Left ventricle myocardium superior (tissue), 1 donor: ENCODE results near the gene SPEG. TPM values are rescaled to one million over a fixed set of nuclear protein-coding genes. Genes with fewer than 3 reads are reported as not detected.

Experiments used
- ATAC-seq: fragments of 200-7000 bp; cut with Tn5 transposase; one replicate; pipeline ENCODE4 v1.9.1; 2020; ENCODE audit warnings: mild to moderate bottlenecking, moderate library complexity
- DNase-seq: peaks from one replicate; pipeline ENCODE4 v3.0.0-alpha.2; 2020
- intact Hi-C: fragments of 100-400 bp; cut with micrococcal nuclease; formaldehyde crosslinking; loops from one replicate; pipeline ENCODE4 v1.11.0; 2022
- total RNA-seq: library from RNA; stranded (reverse); fragmentation: NEBNext Ultra II Directional; extraction: Animal tissue kit (Norgen Biotek cat#: 25700); gene quantifications from one replicate; pipeline ENCODE4 v1.2.1, GENCODE V29; 2021
- donor health status: DM: no; HTN: yes; CAD: no; lungs with severe emphysema.

The SPEG gene
- total RNA-seq, 1 donor from 2014 or later = 111 TPM

DNA sequence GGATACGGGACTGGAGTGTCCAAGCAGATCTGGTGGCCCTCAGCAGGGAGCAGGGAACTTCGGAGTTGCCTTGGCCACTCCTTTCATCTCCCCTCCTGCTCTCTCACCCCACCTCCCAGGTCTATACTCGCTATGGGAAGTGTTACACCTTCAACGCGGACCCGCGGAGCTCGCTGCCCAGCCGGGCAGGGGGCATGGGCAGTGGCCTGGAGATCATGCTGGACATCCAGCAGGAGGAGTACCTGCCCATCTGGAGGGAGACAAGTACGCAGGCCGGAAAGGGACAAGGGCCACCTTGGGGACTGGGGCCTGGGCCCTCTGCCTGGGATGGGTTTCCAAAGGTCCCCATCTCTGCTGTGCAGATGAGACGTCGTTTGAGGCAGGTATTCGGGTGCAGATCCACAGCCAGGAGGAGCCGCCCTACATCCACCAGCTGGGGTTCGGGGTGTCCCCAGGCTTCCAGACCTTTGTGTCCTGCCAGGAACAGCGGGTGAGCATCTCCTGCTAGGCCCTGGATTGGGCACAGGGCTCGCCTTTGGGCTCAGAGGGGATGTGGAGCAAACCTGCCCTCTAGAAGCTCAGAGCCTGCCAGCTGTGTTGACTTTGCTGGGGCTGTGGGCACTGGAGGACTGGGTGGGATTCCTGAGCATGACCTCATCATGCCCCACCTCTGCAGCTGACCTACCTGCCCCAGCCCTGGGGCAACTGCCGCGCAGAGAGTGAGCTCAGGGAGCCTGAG, 97.2 kb downstream of the SPEG start:
- intact Hi-C loops = loop anchor here (10.0 kb wide), 1 partner anchor 67 kb away; no protein-coding TSS in a partner anchor
- no peak for ATAC-seq
- DNase-seq = no peak

DNA sequence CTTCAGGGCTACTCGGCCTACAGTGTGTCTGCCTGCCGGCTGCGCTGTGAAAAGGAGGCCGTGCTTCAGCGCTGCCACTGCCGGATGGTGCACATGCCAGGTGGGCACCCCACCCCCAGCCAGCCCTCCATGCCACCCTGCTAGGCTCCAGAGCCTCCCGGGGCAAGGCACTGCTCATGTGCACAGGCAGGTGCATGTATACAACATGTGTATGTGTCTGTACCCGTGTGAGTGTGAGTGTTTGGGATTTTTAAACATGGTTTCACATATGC, 97.7 kb downstream of the SPEG start:
- DNase-seq = no peak
- ATAC-seq = no peak
- intact Hi-C loops = loop anchor here (10.0 kb wide), 1 partner anchor 68 kb away; no protein-coding TSS in a partner anchor

DNA sequence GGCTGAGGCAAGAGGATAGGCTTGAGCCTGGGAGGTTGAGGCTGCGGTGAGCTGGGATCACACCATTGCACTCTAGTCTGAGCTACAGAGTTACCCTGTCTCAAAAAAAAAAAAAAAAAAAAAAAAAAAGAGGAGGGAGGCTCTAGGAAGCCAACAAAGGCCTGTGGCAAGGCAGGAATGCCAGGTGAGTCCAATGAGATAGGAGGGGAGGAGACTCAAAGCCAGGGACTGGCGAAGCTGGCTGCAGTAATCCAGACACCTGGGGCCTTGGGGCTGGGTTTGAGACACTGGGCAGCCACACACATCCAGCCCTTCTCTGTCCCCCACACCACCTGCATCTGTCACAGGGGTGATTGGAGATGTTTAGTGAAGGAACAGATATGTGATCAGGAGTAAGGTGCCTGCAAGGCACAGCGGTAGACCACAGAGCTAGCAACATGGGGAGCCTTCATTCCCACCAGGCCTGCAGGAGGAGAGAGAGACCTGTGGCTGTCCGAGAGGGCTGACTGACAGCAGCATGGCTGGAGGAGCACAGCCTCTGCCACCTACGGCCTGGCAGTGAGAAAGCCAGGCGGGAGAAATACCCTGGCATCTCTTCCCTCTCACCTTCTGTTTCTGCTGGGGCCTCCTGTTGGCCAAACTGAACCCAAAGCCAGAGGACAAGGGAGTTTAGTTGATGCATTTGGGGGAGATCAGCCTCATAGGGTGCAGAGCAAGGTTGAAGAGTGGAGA, 99.5 kb downstream of the SPEG start:
- no peak for DNase-seq
- intact Hi-C loops = loop anchor here (10.0 kb wide), 1 partner anchor 69 kb away; no protein-coding TSS in a partner anchor
- ATAC-seq = no peak

DNA sequence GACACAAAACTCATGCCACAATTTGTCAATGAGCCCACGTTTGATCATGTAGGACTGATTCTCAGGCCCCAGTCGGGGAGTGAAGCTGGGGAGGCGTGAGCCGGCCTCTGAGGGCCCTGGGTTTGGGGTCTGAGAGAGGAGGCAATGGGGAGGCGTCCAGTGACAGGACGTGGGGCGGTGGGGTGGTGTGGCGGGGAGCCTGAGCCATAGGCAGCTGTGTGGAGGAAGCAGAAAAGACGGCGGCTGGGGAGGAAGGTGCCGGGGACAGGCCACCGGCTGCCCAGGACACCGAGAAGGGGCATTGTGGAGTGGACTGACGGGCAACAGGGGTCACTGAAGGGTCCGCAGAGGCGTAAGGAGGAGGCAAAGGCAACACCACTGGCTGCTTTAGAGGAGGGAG, 101.8 kb downstream of the SPEG start:
- intact Hi-C loops = loop anchor here (10.0 kb wide), 1 partner anchor 72 kb away; no protein-coding TSS in a partner anchor

DNA sequence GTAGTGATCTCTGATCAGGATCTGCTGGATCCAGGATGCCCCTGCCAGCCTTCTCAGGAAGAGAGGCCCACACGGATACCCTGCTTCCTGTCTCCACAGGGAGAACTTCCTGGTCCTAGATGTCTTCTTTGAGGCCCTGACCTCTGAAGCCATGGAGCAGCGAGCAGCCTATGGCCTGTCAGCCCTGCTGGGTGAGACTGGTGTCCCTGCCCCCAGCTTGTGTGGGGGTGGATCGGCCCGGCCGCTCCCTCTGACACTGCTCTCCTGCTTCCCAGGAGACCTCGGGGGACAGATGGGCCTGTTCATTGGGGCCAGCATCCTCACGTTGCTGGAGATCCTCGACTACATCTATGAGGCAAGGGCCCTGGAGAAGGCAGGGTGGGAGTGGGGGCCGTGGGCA, 102.3 kb downstream of the SPEG start:
- intact Hi-C loops = loop anchor here (10.0 kb wide), 1 partner anchor 72 kb away; no protein-coding TSS in a partner anchor
- no peak for DNase-seq
- no peak for ATAC-seq

More for the DNA sequence above, 101.8 kb downstream of the SPEG start:
- ATAC-seq (no peak), DNase-seq (no peak)

DNA sequence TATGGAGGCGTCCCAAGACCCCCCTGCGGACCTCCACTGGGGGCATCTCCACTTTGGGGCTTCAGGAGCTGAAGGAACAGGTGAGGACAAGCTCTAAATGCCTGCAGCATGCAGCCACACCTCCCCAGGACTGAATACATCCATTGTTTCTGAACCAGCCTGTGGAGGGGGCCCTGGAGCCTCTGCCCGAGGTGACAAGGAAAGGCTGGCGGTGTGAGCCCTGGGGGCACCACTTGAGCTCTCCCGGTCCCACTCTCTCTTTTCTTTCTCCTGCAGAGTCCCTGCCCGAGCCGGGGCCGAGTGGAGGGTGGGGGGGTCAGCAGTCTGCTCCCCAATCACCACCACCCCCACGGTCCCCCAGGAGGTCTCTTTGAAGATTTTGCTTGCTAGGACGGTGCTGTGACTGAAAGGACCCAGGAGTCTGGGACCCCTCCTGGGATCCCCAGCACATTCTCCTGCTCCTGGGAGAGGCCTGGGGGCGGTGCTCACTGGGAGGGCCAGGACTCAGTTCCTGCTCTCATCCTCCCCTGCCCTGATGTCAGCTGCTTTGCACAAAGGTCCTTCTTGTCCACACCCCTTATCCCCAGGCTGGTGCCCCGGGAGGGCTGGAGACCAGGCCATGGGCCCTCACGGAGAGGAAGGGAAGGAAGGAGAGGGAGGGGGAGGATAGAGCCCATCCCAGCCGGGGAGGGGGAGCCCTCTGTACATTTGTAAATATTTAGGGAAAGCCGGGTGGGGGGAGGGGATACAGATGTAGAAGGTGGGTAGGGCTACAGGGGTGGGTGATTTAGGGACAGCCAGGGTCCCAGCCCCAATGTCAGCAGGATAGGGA, 103.2 kb downstream of the SPEG start:
- intact Hi-C loops = loop anchor here (10.0 kb wide), 1 partner anchor 73 kb away; no protein-coding TSS in a partner anchor
- ATAC-seq (no peak), DNase-seq (no peak)

DNA sequence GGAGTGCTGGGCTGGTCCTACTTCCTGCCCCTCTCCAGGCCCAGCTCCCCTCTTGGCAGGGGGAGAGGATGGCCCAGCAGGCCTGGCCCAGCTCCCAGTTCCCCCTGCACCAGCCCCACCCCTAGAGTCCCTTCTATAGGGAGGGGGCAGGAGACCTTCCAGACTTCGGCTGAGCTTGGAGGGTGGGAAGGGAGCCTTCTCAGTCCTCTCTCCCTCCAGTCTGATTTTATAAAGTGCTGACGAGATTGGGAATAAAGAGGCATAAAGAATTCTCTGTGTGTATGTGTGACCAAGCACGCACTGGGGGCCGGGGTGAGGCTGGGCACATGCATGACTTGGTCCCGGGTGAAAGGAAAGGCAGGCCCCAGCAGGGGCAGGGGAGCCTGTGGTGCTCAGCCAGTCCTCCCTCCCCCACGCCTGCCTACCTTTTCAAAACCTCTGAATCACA, 103.9 kb downstream of the SPEG start:
- intact Hi-C loops = loop anchor here (10.0 kb wide), 1 partner anchor 74 kb away; no protein-coding TSS in a partner anchor
- ATAC-seq (no peak), DNase-seq (no peak)

DNA sequence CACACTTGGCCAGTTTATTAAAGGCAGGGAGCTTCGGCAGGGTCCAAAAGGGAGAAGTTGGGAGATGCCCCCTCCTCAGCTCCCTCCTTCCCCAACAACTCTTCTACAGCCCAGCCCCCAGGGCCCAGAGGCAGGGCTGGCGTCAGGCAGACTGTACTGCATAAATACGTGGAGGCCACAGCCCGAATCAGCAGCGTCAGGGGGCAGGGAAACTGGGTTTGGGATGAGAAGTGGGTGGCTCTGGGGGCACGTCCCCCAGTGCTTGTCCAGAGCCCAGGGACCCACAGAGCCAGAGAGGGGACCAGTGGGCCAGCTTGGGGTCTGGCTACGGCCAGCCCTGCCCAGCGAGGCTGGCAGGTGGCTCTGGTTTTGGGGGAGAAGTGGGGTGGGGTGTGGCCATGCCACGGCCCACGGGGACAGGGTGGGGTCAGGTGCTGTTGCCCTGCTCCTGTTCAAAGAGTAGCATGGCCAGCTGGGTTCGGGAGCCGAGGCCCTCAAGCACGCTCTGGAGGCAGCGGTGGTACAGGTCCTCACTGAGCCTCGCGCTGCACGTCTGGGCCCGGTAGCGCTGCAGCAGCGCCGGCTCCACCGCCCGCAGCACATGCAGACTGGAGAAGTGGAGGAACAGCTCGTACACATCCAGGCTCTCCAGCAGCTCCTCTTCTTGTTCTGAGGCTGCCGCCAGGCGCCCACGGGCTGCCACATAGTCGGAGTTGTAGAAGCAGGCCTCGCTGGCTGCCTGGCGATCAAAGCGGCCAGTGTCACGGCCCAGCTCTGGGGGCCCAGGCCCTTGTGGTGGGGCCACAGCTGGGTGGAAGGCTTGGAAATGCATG, 104.5 kb downstream of the SPEG start:
- intact Hi-C loops = loop anchor here (10.0 kb wide), 1 partner anchor 74 kb away; no protein-coding TSS in a partner anchor
- ATAC-seq (no peak), DNase-seq (no peak)

DNA sequence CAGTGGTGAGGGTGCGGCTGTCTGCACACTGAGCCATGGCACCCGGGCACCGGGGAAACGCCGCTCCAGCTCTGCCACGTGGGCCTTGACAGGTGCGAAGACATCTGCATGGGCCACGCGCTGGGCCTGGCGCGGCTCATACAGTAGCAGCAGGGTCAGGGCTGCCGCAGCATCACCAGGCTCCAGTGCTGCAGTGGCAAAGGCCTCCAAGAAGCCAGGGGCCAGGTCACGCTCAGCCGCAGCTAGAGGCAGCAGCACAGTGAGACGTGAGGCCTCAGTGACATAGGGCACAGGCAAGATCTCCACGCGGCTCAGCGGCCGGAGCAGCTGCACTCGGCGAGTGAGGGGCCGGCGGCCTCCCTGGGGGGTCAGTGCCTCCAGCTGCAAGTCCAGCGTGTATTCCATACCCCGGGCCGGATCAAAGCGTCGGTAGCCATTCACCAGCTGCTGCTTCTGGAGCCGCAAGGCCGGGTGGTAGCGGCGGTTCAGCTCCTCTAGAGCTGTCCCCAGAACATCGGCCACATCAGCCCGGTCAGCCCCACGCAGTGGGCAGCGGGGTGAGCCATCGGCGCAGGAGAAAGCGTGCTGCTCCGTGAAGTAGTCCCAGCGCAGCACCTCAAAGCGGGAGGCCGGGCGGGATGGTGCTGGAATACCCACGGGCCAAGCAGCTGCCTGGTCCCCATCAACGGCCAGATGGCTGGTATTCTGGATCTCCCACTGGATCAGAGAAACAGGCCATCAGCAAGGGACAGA, 105.5 kb downstream of the SPEG start:
- intact Hi-C loops = loop anchor here (10.0 kb wide), 1 partner anchor 75 kb away; no protein-coding TSS in a partner anchor
- ATAC-seq = no peak
- DNase-seq = no peak

DNA sequence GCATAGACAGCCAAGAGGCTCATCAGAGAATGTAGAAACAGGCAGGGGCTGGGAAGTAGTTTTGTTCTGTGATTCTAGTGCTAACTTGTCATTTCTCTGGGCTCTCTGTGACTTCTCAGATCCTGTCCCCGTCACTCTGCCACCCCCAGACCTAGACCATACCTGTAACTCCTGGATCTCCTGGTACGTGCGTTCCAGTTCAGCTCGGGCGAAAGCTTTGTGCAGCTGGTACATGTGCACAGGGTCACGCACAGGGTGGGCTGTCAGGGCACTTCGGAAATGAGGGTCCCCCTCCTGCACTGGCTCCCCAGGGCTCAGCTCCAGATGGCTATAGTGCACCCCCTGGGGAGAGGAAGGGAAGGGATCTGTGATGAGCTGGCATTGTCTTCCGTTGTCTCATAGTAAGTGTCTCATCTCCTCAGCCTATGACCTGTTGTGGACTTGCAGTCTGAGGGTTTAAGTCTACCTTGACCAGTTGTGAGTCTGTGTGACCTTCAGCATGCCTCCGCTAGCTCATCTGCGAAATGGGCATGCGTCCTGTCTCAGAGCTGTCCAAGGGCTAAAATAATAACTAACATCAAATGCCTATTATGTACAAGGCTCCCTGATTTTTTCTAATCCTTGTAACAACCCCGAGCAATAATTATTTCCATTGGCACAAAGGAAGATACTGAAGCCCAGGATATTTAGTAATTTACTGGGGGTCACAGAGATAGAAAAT, 106.3 kb downstream of the SPEG start:
- ATAC-seq (no peak), DNase-seq (no peak)
- intact Hi-C loops = no loop called here

DNA sequence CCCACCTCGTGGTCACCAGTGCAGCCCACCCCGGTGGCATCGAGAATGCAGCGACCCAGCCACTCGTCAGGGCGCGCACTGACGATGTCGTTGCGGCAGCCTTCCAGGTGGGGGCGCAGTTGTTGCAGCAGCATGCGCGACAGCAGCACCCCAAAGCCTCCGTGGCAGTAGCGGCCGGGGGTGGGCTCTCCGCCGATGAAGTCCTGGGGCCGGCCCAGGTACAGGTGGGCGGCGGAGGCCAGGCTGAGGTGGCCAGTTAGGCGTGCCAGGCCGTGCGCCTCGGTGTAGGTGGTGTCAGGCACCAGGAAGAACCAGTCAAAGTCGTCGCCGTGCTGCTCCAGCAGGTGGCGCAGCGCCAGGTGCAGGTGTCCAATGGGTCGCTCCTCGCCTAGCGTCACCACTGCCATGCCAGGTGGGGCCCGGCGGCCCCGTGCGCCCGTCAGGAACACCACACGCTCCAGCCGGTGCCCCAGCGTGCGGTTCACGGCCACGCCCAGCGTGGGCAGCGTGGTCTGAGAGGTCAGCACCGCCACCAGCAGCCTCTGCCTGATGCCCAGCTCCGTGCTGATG, 107.1 kb downstream of the SPEG start:
- ATAC-seq (peak; percentile 13), DNase-seq (peak; percentile 89)
- intact Hi-C loops = no loop called here

DNA sequence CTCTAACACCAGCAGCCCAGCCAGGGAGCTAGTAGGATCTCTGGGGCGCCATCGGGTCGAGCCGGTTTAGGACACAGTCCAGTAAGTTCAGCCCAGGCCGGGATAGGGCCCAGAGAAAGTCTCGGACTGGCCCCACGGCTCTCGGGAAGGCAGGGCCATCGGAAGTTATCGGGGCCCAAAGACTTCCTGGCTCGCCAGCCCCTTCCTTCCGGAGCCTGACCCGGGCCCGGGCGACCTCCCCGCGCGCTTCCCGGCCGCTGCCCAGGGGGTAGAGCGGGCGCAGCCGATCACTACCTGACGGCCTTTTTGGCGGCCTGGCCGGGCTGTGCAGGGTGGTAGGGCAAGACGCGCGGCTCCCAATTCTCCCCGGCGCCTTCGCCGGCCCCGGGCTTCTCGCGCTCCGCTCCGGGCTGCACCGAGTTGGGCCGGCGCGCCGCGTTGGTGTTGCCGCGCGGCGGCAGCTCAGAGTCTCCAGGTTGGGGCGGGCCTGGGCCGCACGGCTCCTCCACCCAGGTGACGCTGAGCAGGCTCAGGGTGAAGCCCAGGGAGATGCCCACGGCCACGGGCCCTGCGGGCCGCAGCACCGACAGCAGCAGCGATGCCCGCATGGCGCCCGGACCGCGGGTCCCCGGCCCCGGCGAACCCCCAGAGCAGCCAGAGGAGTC, 108.4 kb downstream of the SPEG start:
- no peak for DNase-seq
- intact Hi-C loops = no loop called here

DNA sequence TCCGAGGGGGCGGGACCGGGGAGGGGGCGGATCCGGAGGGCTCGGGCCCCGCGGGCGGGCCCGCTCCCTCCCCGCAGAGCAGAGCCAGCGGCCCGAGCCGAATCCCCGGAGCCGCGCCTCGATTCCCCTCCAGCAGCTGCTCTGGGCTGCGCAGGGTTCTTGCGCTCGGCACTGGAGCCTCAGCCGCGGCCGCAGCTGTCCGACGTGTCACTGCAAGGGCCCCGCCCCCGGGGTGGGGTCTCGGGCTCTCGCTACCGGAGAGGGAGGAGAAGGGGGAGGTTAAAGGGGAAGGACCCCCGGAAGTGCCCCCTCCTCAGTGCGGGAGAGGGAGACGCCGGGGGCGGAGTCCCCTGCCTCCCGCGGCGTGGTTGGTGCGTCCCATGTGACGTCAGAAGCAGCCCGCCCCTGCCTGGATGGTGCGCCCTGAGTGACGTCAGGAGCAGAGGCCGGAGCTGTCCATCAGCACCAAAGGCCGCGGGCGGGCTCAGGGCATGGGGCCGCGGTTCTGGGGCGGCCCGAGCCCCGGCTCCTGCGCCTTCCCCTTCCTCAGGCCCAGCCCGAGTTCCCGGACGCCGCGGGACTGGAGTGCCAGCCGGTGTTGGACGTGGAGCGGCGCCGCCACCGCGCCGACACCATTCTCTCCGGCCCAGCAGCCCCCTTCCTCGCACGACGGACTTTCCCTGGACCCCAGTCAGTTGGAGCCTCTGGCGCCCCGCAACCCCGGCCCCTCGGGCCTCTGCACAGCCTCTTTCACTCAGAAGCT, 109.1 kb downstream of the SPEG start, which contains the start of the genes CHPF and TMEM198:
CHPF (minus strand) TSS at position 214 of the 763 bp plus-strand sequence. CDS start 271 bp downstream, outside the sequence.
TMEM198 (plus strand) TSS at position 433 of the 763 bp plus-strand sequence. CDS start 700 bp downstream, outside the sequence.
- peak; percentile 93 for ATAC-seq
- intact Hi-C loops = no loop called here
- DNase-seq = peak; percentile 99

More for the DNA sequence above, 108.4 kb downstream of the SPEG start:
- peak; percentile 45 for ATAC-seq

DNA sequence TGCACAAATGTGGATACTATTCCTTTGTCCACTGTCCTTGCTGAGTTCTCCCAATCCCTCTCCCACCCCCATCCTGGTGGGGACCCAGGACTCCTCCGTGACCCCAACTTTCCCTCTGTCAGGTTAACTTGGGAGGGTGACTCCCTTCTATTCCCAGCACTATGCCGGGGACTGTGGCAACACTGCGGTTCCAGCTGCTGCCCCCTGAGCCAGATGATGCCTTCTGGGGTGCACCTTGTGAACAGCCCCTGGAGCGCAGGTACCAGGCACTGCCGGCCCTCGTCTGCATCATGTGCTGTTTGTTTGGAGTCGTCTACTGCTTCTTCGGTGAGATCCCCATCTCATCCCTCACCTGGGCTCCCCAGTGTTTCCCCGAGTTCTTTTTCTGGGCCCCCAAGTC, 109.9 kb downstream of the SPEG start:
- ATAC-seq (no peak), DNase-seq (no peak)
- intact Hi-C loops = no loop called here

DNA sequence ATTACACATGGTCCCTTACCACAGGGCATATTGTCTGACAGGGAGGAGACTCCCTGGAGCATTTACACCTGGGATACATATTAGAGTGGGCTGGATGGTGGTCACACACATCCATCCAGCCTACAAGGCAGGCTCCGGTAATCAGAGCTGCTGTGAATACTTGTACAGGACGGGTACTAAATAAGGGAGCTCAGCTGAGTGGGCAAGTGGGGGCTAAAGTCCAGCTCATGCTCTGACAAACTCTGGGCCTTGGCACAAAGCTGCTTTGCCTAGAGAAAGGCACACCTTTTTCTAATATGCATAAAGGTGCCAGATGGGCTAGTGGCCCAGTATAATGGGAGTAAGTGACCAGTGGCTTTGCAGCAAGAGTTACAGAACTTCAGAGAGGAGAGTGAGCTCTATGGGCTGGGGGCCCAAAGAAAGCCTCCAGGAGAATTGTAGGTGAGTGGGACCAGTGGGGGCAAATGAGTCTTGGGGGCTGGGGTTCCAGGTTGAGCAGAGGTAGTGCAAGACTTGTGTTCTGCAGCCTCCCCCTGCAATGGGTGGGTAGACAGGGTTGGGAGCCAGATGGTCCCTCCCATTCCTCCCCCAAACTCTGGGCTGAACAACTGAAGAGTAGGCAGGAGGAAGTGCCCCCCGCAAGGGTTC, 110.8 kb downstream of the SPEG start:
- no peak for ATAC-seq
- intact Hi-C loops = no loop called here
- DNase-seq = no peak
